HepG2 (cell line): ENCODE measurements around the gene PHF23. TPM values are rescaled to one million over a fixed set of nuclear protein-coding genes. Genes with fewer than 3 reads are reported as not detected.

Experiments used
- ATAC-seq: fragments of 200-7000 bp; cut with Tn5 transposase; 3 replicates; pipeline ENCODE4 v1.9.1; 2020; ENCODE audit warnings: mild to moderate bottlenecking, moderate library complexity
- BruUV-seq: library from RNA; stranded (reverse); fragments of 400-500 nt; replicated peaks from 2 replicates; lab custom pipeline; 2021; lab: Mats Ljungman, UMichigan
- CTCF ChIA-PET: fragments of 300-600 bp; formaldehyde crosslinking; extraction: SDS; loops from one replicate; lab custom pipeline; 2021; ENCODE audit warnings: low total read pairs, inconsistent platforms, low intra/inter-chr PET ratio; lab: Yijun Ruan, JAX
- POLR2A ChIA-PET: fragments of 350-600 bp; sonication (Branson Sonifier 250); formaldehyde crosslinking; loops from one replicate; lab custom pipeline; 2020; ENCODE audit warnings: antibody characterized with exemption, inconsistent platforms; lab: Yijun Ruan, JAX
- DNase-seq: peaks from one replicate; pipeline ENCODE4 v3.0.0-alpha.2; 2015; ENCODE audit warnings: low spot score
- FAIRE-seq: peaks from 3 replicates; lab custom pipeline; 2011; peaks lifted over from hg19 to GRCh38; lab: Jason Lieb, UNC
- H2AFZ ChIP-seq: one replicate; pipeline ENCODE4 v1.6.1; 2011; ENCODE audit warnings: low read length, inconsistent platforms
- H3K27ac ChIP-seq: fragments of 300-600 bp; 3 replicates; pipeline ENCODE4 v1.8.0; 2011; ENCODE audit warnings: mixed run types, mild to moderate bottlenecking, mixed read lengths, low read length, inconsistent platforms; ENCODE audit not compliant: insufficient read depth; ENCODE audit errors: extremely low read length
- H3K27me3 ChIP-seq, 2 experiments: fragments of 200-600 bp in 1 of 2; 2 replicates in 1 of 2; 3 replicates in 1 of 2; pipeline versions ENCODE4 v1.6.0 to v1.8.0; 2011; ENCODE audit warnings: low read length in 2 of 2, mild to moderate bottlenecking in 2 of 2, moderate library complexity in 2 of 2, inconsistent platforms in 1 of 2; ENCODE audit not compliant: insufficient read depth in 2 of 2, control insufficient read depth in 1 of 2
- H3K36me3 ChIP-seq, 2 experiments: fragments of 200-600 bp in 1 of 2; replicated peaks in 1 of 2; 2 replicates in 1 of 2; 3 replicates in 1 of 2; pipeline versions ENCODE4 v1.5.1 to v1.8.0; 2011; ENCODE audit warnings: low read length in 2 of 2, inconsistent platforms in 1 of 2; ENCODE audit not compliant: insufficient read depth in 2 of 2, control insufficient read depth in 1 of 2
- H3K4me1 ChIP-seq: 2 replicates; pipeline ENCODE4 v1.5.1; 2012; ENCODE audit warnings: low read length, inconsistent platforms; ENCODE audit not compliant: insufficient read depth
- H3K4me2 ChIP-seq: 2 replicates; pipeline ENCODE4 v1.6.0; 2011; ENCODE audit warnings: low read depth, low read length, inconsistent platforms
- H3K4me3 ChIP-seq, 3 experiments: fragments of 200-600 bp in 1 of 3; sonication (generic), shearing (Covaris generic) in 1 of 3; replicated peaks in 1 of 3; 2 replicates each; pipeline ENCODE4 v1.5.1; 2011 to 2016; ENCODE audit warnings: low read length in 3 of 3, inconsistent platforms in 2 of 3, low read depth in 2 of 3, mild to moderate bottlenecking in 2 of 3, control low read depth in 1 of 3, mixed read lengths in 1 of 3; ENCODE audit not compliant: insufficient read depth in 1 of 3
- H3K79me2 ChIP-seq: one replicate; pipeline ENCODE4 v1.6.1; 2011; ENCODE audit warnings: low read length, inconsistent platforms; ENCODE audit not compliant: insufficient read depth
- H3K9ac ChIP-seq: 2 replicates; pipeline ENCODE4 v1.6.0; 2011; ENCODE audit warnings: mild to moderate bottlenecking, low read depth, low read length, inconsistent platforms; ENCODE audit not compliant: insufficient read depth
- H3K9me3 ChIP-seq: 2 replicates; pipeline ENCODE4 v1.5.1; 2012; ENCODE audit warnings: mild to moderate bottlenecking, low read length
- H4K20me1 ChIP-seq: 2 replicates; pipeline ENCODE4 v1.6.0; 2011; ENCODE audit warnings: inconsistent platforms, mild to moderate bottlenecking, low read length, moderate library complexity; ENCODE audit not compliant: insufficient read depth
- AGO2 ChIP-seq: fragments of 200-400 bp; formaldehyde crosslinking; optimal IDR thresholded peaks from 2 replicates; pipeline ENCODE3; 2017; ENCODE audit warnings: mild to moderate bottlenecking, low read depth, low read length, moderate library complexity
- FIP1L1 ChIP-seq: fragments of 200-400 bp; formaldehyde crosslinking; IDR thresholded peaks from 2 replicates; pipeline ENCODE4 v1.6.1; 2018; ENCODE audit warnings: low read depth, mild to moderate bottlenecking, low read length, moderate library complexity, borderline replicate concordance; ENCODE audit not compliant: insufficient read depth
- KAT7 ChIP-seq: IDR thresholded peaks from 2 replicates; pipeline ENCODE4 v1.6.1; 2018; ENCODE audit warnings: borderline replicate concordance, missing compliant biosample characterization
- KLF13 ChIP-seq: sonication (generic); formaldehyde crosslinking; IDR thresholded peaks from 2 replicates; pipeline ENCODE4 v1.4.0; 2020; ENCODE audit warnings: mild to moderate bottlenecking, missing genetic modification reagents
- PAF1 ChIP-seq: IDR thresholded peaks from 2 replicates; pipeline ENCODE4 v1.6.1; 2016; ENCODE audit warnings: missing genetic modification reagents, missing compliant biosample characterization
- ZBTB10 ChIP-seq: sonication (generic); formaldehyde crosslinking; IDR thresholded peaks from 2 replicates; pipeline ENCODE4 v1.4.0; 2020; ENCODE audit warnings: missing genetic modification reagents, borderline replicate concordance
- ZNF207 ChIP-seq: fragments of 450-650 bp; IDR thresholded peaks from 2 replicates; pipeline ENCODE4 v1.6.1; 2016; ENCODE audit warnings: antibody characterized with exemption, borderline replicate concordance
- ZNF232 ChIP-seq: sonication (generic); formaldehyde crosslinking; IDR thresholded peaks from 2 replicates; pipeline ENCODE4 v1.4.0; 2020; ENCODE audit warnings: missing genetic modification reagents, borderline replicate concordance
- WGBS: methylation state at CpG from one replicate; pipeline ENCODE4 v1.1.6; 2017; ENCODE audit warnings: low lambda C conversion rate; 5-methylcytosine and 5-hydroxymethylcytosine counted together
- in situ Hi-C: cut with HindIII; loops from 2 replicates; pipeline ENCODE4 v1.10.0; 2017; ENCODE audit warnings: low pct_unique_long_range_greater_than_20kb; ENCODE audit not compliant: extremely low pct_ligation_motif_present
- intact Hi-C: fragments of 100-400 bp; cut with micrococcal nuclease; formaldehyde crosslinking; loops from one replicate; pipeline ENCODE4 v1.10.0; 2022; ENCODE audit not compliant: unreplicated experiment
- polyA plus RNA-seq, 8 experiments: library from polyadenylated mRNA; depleted of rRNA in 3 of 8; stranded (reverse) in 7 of 8; unstranded in 1 of 8; fragments of >200 nt; fragmentation: Illumina TruSeq in 4 of 8; extraction: Trizol in 4 of 8; gene quantifications; 2 replicates each; pipeline versions ENCODE4 v1.2.1 to v1.2.3, GENCODE V29; 2011 to 2016; ENCODE audit warnings: low read depth in 4 of 8, missing spikeins in 1 of 8, mixed read lengths in 1 of 8; ENCODE audit not compliant: insufficient read depth in 1 of 8
- total RNA-seq, 5 experiments: library from RNA; depleted of rRNA; stranded (reverse); fragments of >200 nt; fragmentation: Illumina TruSeq; extraction: Trizol; gene quantifications; 2 replicates each; pipeline ENCODE4 v1.2.3, GENCODE V29; 2016; ENCODE audit warnings: low read depth in 1 of 5

Gene PHF23
- total and polyA plus RNA-seq, 2 of the 13 experiments (the other 11 are each of a cell fraction or from before 2014, with no cell fraction given): 27.6 to 33.2 TPM

DNA sequence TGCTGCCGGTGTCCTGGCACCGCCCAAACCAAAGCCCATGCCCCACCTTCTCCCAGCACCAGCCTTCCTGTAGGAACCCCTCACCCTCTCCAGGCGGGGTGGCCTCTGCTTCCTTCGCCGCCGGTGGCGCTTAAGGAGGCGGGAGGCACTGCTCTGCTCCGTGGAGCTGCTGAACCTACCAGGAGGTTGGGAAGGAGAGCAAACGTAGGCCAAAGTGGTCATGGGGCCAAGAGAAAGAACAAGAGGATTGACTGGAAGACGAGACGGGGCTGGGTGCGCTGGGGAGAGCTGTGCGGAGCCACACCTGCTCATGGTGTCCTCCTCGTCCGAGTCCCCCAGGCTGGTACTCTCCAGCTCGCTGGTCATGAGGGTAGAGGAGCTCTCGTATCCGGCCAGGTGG, 9.8 kb downstream of the PHF23 start:
- peaks cover 29 to 62% of the 10 kb centered on the region in 2 experiments; a peak in 4 of 5 replicates for H3K36me3 ChIP-seq
- H3K9me3 ChIP-seq: no peaks in the 10 kb centered on the region
- ChIA-PET CTCF (no interaction called here), POLR2A (interaction anchor here (1.1 kb wide), 1 partner anchor 10 kb away, joined by 3 read pairs; the partner anchor contains the start of genes ACADVL and DLG4)
- peaks cover 23% of the 10 kb centered on the region for H3K4me1 ChIP-seq
- H3K4me3 ChIP-seq: no peak overlapping the region
- H2AFZ ChIP-seq: no peak overlapping the region
- H3K9ac ChIP-seq: no peak overlapping the region
- peaks cover 38% of the 10 kb centered on the region for H3K79me2 ChIP-seq
- FAIRE-seq: no peak
- in situ Hi-C loops (no loop called here), intact Hi-C loops (no loop called here)
- BruUV-seq: no TSS peak
- no peak for TF ChIP-seq ZBTB10 (CRISPR knock-in tag)
- TF ChIP-seq AGO2: peak; percentile 6
- no peak for TF ChIP-seq KLF13 (CRISPR knock-in tag)
- no peak for TF ChIP-seq ZNF207
- TF ChIP-seq PAF1: no peak
- no peak for TF ChIP-seq KAT7 (CRISPR knock-in tag)
- no peak for TF ChIP-seq ZNF232
- no peak for TF ChIP-seq FIP1L1
- no peak overlapping the region for H3K4me2 ChIP-seq
- peaks cover 10% of the 10 kb centered on the region; the same call in 1 of the 2 replicates for H4K20me1 ChIP-seq
- no peak overlapping the region for H3K27ac ChIP-seq
- DNase-seq: no peak
- WGBS: 98% methylated on average over 17 of the region's 19 CpGs
- H3K27me3 ChIP-seq: no peaks in the 10 kb centered on the region; a peak in 1 of 5 replicates
- no peak for ATAC-seq
